DMS53 (cell line): ENCODE measurements around the gene MDN1.
"Not testable (repeated sequence)": the region's sequence is repeated elsewhere in the genome, so short reads cannot be mapped to it uniquely, and the experiment has no call there.

Experiments
- DNase-seq: peaks from one replicate; lab custom pipeline; 2025; lab: John Stamatoyannopoulos, UW

The MDN1 gene, protein sequence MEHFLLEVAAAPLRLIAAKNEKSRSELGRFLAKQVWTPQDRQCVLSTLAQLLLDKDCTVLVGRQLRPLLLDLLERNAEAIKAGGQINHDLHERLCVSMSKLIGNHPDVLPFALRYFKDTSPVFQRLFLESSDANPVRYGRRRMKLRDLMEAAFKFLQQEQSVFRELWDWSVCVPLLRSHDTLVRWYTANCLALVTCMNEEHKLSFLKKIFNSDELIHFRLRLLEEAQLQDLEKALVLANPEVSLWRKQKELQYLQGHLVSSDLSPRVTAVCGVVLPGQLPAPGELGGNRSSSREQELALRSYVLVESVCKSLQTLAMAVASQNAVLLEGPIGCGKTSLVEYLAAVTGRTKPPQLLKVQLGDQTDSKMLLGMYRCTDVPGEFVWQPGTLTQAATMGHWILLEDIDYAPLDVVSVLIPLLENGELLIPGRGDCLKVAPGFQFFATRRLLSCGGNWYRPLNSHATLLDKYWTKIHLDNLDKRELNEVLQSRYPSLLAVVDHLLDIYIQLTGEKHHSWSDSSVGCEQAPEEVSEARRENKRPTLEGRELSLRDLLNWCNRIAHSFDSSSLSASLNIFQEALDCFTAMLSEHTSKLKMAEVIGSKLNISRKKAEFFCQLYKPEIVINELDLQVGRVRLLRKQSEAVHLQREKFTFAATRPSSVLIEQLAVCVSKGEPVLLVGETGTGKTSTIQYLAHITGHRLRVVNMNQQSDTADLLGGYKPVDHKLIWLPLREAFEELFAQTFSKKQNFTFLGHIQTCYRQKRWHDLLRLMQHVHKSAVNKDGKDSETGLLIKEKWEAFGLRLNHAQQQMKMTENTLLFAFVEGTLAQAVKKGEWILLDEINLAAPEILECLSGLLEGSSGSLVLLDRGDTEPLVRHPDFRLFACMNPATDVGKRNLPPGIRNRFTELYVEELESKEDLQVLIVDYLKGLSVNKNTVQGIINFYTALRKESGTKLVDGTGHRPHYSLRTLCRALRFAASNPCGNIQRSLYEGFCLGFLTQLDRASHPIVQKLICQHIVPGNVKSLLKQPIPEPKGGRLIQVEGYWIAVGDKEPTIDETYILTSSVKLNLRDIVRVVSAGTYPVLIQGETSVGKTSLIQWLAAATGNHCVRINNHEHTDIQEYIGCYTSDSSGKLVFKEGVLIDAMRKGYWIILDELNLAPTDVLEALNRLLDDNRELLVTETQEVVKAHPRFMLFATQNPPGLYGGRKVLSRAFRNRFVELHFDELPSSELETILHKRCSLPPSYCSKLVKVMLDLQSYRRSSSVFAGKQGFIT (N-terminal part only)

DNA sequence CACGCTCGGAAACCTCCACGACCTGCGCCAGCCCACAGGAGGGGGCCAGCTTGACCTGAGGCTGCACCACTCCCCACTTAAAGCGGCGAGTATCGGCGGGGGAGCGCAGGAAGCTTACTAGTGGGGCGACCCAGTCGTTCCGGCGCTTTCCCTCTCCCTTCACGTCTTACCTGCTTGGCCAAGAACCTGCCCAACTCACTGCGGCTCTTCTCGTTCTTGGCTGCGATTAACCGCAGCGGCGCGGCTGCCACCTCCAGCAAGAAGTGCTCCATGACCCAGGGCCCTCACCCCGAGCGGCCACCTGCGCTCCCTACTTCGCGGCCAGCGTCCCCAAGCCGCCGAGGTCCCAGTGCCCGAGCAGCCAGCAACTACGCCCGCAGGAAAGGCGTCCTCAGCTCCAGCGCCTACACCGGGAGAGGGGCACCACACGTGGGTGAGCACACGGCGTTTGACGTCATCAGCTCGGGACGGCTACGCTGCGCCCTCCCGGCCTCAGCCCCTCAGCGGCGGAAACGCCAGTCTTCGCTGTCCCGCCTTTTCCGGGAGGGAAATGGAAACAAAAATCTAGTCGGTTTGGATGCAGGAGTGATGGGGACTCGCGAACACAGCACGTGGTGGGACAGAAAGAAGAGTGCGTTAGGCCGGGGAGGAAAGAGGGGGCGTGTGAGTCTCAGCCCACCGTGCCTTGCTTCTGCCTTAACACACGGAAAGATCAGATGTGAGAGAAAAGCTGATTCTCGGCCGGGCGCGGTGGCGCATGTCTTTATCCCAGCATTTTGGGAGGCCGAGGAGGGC is at the start of gene MDN1:
TSS of gene MDN1 (minus strand) at position 459 of the 795 bp plus-strand sequence. CDS start at position 272, 187 bp downstream.
- DNase-seq, result peak; percentile 96

DNA sequence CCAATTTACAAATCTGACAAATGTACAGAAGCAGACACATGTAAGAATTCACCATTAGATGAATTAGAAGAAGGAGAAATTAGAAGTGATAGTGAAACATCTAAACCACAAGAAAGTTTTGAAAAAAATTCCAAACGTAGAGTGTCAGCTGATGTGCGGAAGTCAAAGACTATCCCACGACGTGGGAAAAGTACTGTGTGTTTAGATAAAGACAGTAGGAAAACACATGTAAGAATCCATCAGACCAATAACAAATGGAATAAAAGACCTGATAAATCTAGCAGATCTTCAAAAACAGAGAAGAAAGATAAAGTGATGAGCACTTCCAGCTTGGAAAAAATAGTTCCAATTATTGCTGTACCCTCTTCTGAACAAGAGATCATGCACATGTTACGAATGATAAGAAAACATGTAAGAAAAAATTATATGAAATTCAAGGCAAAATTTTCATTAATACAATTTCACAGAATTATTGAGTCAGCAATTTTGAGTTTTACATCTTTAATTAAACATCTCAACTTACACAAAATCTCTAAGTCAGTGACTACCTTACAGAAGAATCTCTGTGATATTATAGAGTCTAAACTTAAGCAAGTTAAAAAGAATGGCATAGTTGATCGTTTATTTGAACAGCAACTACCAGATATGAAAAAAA is 46.6 kb upstream of the MDN1 start:
- no peak for DNase-seq

DNA sequence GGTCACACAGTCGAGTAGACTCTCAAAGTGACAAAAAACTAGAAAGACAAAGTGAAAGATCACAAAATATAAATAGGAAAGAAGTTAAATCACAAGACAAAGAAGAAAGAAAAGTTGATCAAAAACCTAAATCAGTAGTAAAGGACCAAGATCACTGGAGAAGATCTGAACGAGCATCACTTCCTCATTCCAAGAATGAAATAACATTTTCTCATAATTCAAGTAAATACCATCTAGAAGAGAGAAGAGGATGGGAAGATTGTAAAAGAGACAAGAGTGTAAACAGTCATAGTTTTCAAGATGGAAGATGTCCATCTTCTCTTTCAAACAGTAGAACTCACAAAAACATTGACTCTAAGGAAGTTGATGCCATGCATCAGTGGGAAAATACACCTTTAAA is 43.1 kb upstream of the MDN1 start:
- no peak for DNase-seq

DNA sequence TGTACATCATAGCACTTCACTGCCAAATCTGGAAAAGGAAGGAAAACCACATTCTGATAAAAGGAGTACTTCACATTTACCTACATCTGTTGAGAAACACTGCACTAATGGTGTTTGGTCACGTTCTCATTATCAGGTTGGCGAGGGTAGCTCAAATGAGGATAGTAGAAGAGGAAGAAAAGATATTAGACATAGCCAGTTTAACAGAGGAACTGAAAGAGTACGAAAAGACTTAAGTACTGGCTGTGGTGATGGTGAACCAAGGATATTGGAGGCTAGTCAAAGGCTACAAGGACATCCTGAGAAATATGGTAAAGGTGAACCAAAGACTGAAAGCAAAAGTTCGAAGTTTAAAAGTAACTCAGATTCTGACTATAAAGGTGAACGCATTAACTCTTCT is 42.7 kb upstream of the MDN1 start:
- no peak for DNase-seq

DNA sequence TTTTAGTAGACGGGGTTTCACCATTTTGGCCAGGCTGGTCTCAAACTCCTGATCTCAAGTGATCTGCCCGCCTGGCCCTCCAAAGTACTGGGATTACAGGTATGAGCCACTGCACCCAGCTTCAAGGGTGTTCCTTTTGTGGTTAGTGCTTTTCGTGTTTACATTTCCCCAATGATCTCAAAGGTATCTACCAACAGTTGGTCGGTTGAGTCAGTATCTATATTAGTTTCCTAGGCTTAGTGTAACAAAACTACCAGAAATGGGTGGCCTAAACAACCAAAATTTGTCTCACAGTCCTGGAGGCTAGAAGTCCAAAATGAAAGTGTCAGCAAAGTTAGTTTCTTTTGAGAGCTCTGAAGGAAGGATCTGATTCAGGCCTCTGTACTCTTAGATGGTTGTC is 40.1 kb upstream of the MDN1 start:
- no peak for DNase-seq

DNA sequence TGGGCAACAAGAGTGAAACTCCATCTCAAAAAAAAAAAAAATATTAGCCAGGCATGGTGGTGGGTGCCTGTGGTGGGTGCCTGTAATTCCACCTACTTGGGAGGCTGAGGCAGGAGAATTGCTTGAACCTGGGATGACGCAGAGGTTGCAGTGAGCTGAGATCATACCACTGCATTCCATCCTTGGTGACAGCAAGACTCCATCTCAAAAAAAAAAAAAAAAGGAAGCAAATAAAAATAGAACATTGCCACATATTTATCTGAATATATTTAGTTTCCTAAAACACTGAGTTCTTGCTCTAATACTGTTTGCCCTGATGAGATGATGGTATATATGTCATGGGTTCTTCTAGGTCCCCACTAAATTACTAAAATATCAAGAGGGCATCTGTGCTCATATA is 38.4 kb upstream of the MDN1 start:
- DNase-seq, result no peak

DNA sequence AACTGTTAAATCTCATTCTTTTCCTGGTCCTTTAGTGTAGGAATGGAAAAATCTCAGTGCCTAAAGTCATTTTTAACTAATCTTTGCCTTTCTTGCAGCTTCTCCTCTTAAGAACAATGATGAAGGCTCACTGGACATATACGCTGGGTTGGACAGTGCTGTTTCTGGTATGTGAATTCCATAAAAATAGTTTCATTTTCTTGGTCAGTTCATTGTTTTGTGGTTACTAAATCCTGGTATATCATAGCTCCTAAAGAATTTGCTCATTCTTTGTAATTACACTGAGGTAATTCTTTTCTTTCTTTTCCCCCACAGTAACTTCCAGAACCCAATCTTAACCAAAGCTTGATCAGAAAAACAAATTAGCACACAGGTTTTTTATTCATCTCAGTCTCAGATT is 33.5 kb upstream of the MDN1 start:
- DNase-seq, result no peak

DNA sequence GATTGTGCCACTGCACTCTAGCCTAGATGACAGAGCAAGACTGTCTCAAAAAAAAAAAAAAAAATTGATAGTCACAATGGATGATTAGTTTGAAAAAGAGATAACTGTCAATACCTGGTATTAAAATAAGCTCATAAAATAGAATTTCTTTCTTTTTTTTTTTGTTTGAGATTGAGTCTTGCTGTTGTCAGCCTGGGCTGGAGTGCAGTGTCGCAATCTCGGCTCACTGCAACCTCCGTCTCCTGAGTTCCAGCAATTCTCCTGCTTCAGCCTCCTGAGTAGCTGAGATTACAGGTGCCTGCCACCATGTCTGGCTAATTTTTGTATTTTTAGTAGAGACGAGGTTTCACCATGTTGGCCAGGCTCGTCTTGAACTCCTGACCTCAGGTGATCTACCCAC is 27.9 kb upstream of the MDN1 start:
- not testable (repeated sequence) for DNase-seq

DNA sequence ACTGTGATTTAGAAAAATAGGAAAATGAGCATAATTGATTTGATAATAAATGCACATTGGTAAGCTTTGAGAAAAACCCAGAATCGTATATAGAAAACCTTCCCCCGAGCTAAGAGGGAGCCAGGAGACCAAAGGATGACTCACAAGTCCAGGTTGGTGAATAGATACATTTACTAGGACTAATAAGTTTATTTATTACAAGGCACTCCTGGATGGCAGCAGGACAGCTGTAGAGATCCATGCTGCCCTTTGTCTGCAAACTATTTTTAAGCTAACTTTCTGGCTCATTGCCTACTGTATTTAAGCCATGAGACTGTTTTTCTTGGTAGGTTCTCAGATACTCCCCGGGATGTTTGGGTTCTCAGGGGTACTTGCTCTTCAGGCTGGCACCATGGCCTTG is 23.5 kb upstream of the MDN1 start:
- DNase-seq, result no peak

DNA sequence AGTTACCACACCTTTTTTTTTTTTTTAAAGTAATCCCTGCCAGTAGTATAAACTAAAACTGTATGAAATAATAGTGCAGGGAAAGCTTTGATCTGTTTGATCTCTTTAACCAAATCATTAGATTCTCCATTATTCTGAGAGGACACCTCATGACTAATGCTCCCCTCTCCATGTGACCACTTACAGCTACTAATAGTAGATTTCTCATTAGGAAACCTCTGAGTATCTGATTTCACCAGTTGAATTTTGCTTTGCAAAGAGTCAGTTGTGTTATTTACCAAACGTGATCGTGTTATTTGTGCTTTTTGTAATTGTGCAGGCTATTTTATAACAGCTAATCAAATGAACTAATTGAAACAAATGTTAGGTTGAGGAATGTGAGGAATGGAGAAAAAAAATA is 22.6 kb upstream of the MDN1 start:
- no peak for DNase-seq

DNA sequence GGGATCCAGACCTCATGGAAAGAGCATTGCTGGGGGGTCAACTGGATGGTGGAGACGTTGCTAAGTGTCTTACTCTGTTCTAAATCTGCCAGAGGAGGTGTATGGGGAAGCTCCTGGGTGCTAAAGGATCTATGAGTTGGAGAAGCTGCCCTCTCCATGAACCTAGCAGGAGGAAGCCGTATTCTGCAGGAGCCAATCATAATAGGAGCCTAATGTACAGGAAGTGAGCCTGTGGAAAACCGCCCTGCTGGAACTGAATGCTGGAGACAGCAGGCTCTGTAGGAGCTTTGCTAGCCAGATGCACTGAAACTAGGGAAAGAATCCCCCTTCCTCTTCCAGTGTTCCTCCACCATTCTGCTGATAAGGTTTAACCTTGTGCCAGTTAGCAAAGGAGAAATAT is 20.9 kb upstream of the MDN1 start:
- peak; percentile 6 for DNase-seq

DNA sequence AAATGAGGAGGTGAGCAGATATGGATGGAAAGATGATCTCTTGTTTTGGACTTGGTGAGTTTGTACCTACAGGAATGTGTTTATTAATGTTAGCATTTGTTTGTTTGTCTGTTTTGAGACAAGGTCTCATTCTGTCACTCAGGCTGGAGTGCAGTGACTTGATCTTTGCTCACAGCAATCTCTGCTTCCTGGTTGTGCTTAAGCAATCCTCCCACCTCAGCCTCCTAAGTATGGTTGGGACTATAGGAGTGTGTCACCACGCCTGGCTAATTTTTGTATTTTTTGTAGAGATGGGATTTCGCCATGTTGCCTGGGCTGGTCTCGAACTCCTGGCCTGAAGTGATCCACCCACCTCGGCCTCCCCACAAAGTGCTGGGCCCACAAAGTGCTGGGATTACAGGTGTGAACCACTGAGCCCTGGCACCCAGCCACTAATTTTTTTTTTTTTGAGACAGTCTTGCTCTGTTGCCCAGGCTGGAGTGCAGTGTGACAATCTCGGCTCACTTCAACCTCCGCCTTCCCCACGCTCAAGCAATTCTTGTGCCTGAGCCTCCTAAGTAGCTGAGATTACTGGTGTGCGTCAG is 17.1 kb upstream of the MDN1 start:
- no peak for DNase-seq

DNA sequence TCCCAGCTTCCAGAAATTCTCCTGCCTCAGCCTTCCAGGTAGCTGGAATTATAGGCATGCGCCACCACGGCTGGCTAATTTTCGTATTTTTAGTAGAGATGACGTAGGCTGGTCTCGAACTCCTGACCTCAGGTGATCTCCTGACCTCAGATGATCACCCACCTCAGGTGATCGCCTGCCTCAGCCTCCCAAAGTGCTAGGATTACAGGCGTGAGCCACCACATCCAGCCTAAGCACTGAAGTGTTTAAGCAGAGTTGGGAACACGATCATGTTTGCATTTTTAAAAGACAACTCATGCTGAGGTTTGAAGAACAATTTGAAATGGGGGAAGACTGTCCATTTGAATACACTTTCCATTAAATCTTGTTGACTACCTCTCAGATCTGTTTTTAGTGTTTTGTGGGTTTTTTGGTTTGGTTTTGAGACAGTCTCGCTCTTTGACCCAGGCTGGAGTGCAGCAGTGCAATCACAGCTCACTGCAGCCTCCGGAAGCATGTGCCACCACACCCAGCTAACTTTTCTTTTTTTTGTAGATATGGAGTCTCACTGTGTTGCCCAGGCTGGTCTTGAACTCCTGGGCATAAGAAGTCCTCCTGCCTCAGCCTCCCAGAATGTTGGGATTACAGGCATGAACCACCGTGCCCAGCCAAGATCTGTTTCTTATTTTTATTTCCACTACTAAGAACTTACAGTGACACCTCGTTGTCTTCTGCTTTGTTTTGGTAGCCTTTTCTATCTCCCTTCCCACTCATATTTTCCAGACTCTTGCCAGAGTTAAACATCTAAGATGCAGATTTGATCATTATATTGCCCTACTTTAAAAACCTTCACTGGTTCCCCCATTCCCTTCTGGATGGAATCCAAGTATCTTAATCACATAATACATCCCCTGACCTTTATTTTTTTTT is 15.5 kb upstream of the MDN1 start:
- no peak for DNase-seq

DNA sequence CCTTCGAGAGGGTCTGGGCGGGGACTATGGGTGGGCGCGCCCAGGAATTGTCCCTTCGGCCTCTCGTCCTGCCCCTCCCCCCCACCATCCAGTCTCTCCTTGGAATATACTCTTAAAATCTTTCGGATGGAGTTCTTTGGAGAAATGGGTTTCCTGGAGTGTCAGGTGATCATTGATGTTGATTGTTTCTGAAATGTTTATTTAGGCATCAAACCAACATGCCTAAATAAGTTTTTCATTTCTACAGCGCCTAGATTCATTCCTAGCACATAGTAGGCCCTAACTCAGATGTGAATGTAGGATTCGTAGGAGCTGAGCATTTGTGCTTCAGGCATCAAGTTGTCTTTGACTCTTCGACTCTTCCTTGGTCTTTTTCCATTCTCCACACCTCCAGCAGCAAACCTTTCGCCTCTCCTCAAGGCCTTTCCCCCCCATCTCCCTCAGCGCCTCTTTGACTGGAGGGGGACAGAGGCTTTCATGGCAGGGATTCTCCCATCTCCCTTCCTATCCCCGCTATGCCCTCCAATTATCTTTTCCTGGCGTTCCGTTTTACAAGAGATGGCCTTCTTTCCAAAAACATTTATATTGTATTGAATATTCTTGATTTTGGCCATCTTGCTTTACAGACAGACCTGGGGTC is 10.7 kb upstream of the MDN1 start:
- DNase-seq, result peak; percentile 24

DNA sequence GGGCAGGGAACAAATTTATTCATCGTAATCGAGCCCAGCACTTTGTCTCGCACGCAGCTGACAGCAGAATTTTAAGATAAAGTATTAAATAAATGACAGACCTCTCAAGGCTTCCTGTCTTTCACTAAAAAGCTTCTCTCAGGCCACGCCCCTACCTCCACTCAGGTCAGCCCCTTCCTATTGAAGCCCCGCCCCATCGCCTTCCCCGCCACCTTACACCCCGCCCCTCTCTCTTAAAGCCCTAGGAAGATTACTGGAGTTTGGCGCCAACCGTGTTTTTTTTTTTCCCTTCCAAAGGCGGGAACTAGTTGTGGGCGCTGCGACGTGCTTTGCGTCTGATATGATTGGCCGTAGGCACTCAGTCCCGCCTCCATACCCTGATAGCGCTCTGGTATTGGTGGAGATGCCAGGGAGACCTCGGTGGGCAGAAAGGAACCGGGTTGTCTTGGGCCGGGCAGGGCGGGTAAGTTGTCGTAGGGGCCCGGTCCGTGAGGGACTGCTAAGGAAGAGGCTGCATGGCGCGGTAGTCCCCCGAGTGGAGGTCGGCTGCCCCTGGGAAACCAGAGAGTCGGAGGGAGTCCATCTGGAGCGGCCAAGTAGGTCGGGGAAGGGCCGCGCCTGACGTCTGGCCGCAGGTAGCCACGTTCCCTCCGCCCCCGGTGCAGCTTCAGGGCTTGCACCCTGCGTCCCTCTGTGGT is 10.0 kb upstream of the MDN1 start, which contains the start of gene CASP8AP2:
TSS of gene CASP8AP2 (plus strand) at position 409 of the 698 bp plus-strand sequence.
- peak; percentile 98 for DNase-seq

DNA sequence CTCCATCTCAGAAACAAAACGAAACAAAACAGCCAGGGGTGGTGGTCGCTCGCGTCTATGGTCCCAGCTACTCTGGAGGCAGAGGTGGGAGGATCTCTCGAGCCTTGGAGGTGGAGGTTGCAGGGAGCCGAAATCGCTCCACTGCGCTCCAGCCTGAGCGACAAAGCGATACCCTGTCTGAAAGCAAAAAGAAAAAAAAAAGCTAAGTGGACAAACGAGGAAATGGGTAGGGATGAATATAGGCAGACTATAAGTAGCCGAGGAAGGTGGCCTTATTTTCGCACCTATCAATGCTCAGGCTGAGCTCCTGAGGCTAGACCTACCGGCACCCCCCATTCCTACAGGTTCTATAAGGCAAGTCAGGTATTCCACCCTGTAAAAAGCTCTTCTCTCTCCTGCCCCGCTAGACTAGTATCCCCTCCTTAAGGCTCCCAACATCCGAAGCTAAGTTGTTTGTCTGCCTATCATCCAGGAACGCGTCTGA is 9.4 kb upstream of the MDN1 start:
- DNase-seq, result peak; percentile 74

DNA sequence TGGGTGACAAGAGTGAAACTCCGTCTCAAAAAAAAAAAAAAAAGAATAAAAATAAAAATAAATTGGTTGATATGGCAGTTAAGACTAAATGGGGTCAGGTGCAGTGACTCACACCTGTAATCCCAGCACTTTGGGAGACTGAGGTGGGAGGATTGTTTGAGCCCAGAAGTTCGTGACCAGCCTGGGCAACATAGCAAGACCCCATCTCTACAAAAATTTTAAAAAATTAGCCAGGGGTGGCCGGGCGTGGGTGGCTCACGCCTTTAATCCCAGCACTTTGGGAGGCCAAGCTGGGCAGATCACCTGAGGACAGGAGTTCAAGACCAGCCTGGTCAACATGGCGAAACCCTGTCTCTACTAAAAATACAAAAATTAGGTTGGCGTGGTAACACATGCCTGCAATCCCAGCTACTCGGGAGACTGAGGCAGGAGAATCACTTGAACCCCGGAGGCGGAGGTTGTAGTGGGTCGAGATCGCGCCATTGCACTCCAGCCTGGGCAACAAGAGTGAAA is 8.9 kb upstream of the MDN1 start:
- not testable (repeated sequence) for DNase-seq

DNA sequence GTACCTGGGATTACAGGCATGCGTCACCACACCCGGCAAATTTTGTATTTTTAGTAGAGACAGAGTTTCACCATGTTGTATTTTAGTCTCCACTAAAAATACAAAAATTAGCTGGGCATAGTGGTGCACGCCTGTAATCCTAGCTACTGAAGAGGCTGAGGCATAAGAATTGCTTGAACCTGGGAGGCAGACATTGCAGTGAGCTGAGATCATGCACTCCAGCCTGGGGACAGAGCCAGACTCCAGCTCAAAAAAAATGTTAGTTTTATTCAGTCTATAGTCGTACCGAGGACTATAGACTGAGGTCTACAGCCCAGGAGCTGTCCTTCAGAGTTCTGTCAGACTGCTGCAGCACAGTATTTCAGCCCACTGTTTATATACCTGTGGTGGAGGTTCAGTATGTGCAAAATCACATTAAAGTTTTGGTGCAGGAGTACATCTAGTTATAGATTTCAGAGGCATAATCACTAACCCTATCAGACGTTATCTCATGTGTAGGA is 6.5 kb upstream of the MDN1 start:
- DNase-seq, result no peak
